HepG2 (cell line): ENCODE results near the gene ZDHHC8. TPM values are rescaled to one million over a fixed set of nuclear protein-coding genes. Genes with fewer than 3 reads are reported as not detected.

ENCODE experiments used
- ATAC-seq: fragments of 200-7000 bp; cut with Tn5 transposase; 3 replicates; pipeline ENCODE4 v1.9.1; 2020; ENCODE audit warnings: mild to moderate bottlenecking, moderate library complexity
- BruUV-seq: library from RNA; stranded (reverse); fragments of 400-500 nt; replicated peaks from 2 replicates; lab custom pipeline; 2021; lab: Mats Ljungman, UMichigan
- CTCF ChIA-PET: fragments of 300-600 bp; formaldehyde crosslinking; extraction: SDS; loops from one replicate; lab custom pipeline; 2021; ENCODE audit warnings: low total read pairs, inconsistent platforms, low intra/inter-chr PET ratio; lab: Yijun Ruan, JAX
- POLR2A ChIA-PET: fragments of 350-600 bp; sonication (Branson Sonifier 250); formaldehyde crosslinking; loops from one replicate; lab custom pipeline; 2020; ENCODE audit warnings: antibody characterized with exemption, inconsistent platforms; lab: Yijun Ruan, JAX
- DNase-seq: peaks from one replicate; pipeline ENCODE4 v3.0.0-alpha.2; 2015; ENCODE audit warnings: low spot score
- FAIRE-seq: peaks from 3 replicates; lab custom pipeline; 2011; peaks lifted over from hg19 to GRCh38; lab: Jason Lieb, UNC
- H2AFZ ChIP-seq: one replicate; pipeline ENCODE4 v1.6.1; 2011; ENCODE audit warnings: low read length, inconsistent platforms
- H3K27ac ChIP-seq: fragments of 300-600 bp; 3 replicates; pipeline ENCODE4 v1.8.0; 2011; ENCODE audit warnings: mixed run types, mild to moderate bottlenecking, mixed read lengths, low read length, inconsistent platforms; ENCODE audit not compliant: insufficient read depth; ENCODE audit errors: extremely low read length
- H3K27me3 ChIP-seq, 2 experiments: fragments of 200-600 bp in 1 of 2; 2 replicates in 1 of 2; 3 replicates in 1 of 2; pipeline versions ENCODE4 v1.6.0 to v1.8.0; 2011; ENCODE audit warnings: low read length in 2 of 2, mild to moderate bottlenecking in 2 of 2, moderate library complexity in 2 of 2, inconsistent platforms in 1 of 2; ENCODE audit not compliant: insufficient read depth in 2 of 2, control insufficient read depth in 1 of 2
- H3K36me3 ChIP-seq, 2 experiments: fragments of 200-600 bp in 1 of 2; replicated peaks in 1 of 2; 2 replicates in 1 of 2; 3 replicates in 1 of 2; pipeline versions ENCODE4 v1.5.1 to v1.8.0; 2011; ENCODE audit warnings: low read length in 2 of 2, inconsistent platforms in 1 of 2; ENCODE audit not compliant: insufficient read depth in 2 of 2, control insufficient read depth in 1 of 2
- H3K4me1 ChIP-seq: 2 replicates; pipeline ENCODE4 v1.5.1; 2012; ENCODE audit warnings: low read length, inconsistent platforms; ENCODE audit not compliant: insufficient read depth
- H3K4me2 ChIP-seq: 2 replicates; pipeline ENCODE4 v1.6.0; 2011; ENCODE audit warnings: low read depth, low read length, inconsistent platforms
- H3K4me3 ChIP-seq, 3 experiments: fragments of 200-600 bp in 1 of 3; sonication (generic), shearing (Covaris generic) in 1 of 3; replicated peaks in 1 of 3; 2 replicates each; pipeline ENCODE4 v1.5.1; 2011 to 2016; ENCODE audit warnings: low read length in 3 of 3, inconsistent platforms in 2 of 3, low read depth in 2 of 3, mild to moderate bottlenecking in 2 of 3, control low read depth in 1 of 3, mixed read lengths in 1 of 3; ENCODE audit not compliant: insufficient read depth in 1 of 3
- H3K79me2 ChIP-seq: one replicate; pipeline ENCODE4 v1.6.1; 2011; ENCODE audit warnings: low read length, inconsistent platforms; ENCODE audit not compliant: insufficient read depth
- H3K9ac ChIP-seq: 2 replicates; pipeline ENCODE4 v1.6.0; 2011; ENCODE audit warnings: mild to moderate bottlenecking, low read depth, low read length, inconsistent platforms; ENCODE audit not compliant: insufficient read depth
- H3K9me3 ChIP-seq: 2 replicates; pipeline ENCODE4 v1.5.1; 2012; ENCODE audit warnings: mild to moderate bottlenecking, low read length
- H4K20me1 ChIP-seq: 2 replicates; pipeline ENCODE4 v1.6.0; 2011; ENCODE audit warnings: inconsistent platforms, mild to moderate bottlenecking, low read length, moderate library complexity; ENCODE audit not compliant: insufficient read depth
- ARHGAP35 ChIP-seq: sonication (generic); formaldehyde crosslinking; IDR thresholded peaks from 2 replicates; pipeline ENCODE4 v1.9.0; 2022; ENCODE audit warnings: mild to moderate bottlenecking, inconsistent platforms, moderate library complexity, missing genetic modification reagents, borderline replicate concordance
- MAFK ChIP-seq, 2 experiments: IDR thresholded peaks in 1 of 2; conservative IDR thresholded peaks in 1 of 2; 2 replicates each; pipeline ENCODE4 v1.6.1; 2011; ENCODE audit warnings: improper control_type of control experiment in 2 of 2, low read length in 2 of 2
- MTF2 ChIP-seq: sonication (generic); formaldehyde crosslinking; IDR thresholded peaks from 2 replicates; pipeline ENCODE4 v1.5.0; 2020; ENCODE audit warnings: missing genetic modification reagents, borderline replicate concordance
- ZSCAN31 ChIP-seq: sonication (generic); formaldehyde crosslinking; IDR thresholded peaks from 2 replicates; pipeline ENCODE4 v1.5.0; 2020; ENCODE audit warnings: low read depth, mild to moderate bottlenecking, missing genetic modification reagents
- WGBS: methylation state at CpG from one replicate; pipeline ENCODE4 v1.1.6; 2017; ENCODE audit warnings: low lambda C conversion rate; 5-methylcytosine and 5-hydroxymethylcytosine counted together
- in situ Hi-C: cut with HindIII; loops from 2 replicates; pipeline ENCODE4 v1.10.0; 2017; ENCODE audit warnings: low pct_unique_long_range_greater_than_20kb; ENCODE audit not compliant: extremely low pct_ligation_motif_present
- intact Hi-C: fragments of 100-400 bp; cut with micrococcal nuclease; formaldehyde crosslinking; loops from one replicate; pipeline ENCODE4 v1.10.0; 2022; ENCODE audit not compliant: unreplicated experiment
- polyA plus RNA-seq, 8 experiments: library from polyadenylated mRNA; depleted of rRNA in 3 of 8; stranded (reverse) in 7 of 8; unstranded in 1 of 8; fragments of >200 nt; fragmentation: Illumina TruSeq in 4 of 8; extraction: Trizol in 4 of 8; gene quantifications; 2 replicates each; pipeline versions ENCODE4 v1.2.1 to v1.2.3, GENCODE V29; 2011 to 2016; ENCODE audit warnings: low read depth in 4 of 8, missing spikeins in 1 of 8, mixed read lengths in 1 of 8; ENCODE audit not compliant: insufficient read depth in 1 of 8
- total RNA-seq, 5 experiments: library from RNA; depleted of rRNA; stranded (reverse); fragments of >200 nt; fragmentation: Illumina TruSeq; extraction: Trizol; gene quantifications; 2 replicates each; pipeline ENCODE4 v1.2.3, GENCODE V29; 2016; ENCODE audit warnings: low read depth in 1 of 5
- TF ChIP-seq, protein P1 (sequence below): IDR thresholded peaks from 2 replicates; pipeline ENCODE4 v1.6.1; 2016; ENCODE audit warnings: missing genetic modification reagents, missing compliant biosample characterization
- TF ChIP-seq, protein P2 (sequence below): sonication (generic); formaldehyde crosslinking; IDR thresholded peaks from 2 replicates; pipeline ENCODE4 v1.4.0; 2020; ENCODE audit warnings: mild to moderate bottlenecking, missing genetic modification reagents
- TF ChIP-seq, protein P3 (sequence below): IDR thresholded peaks from 2 replicates; pipeline ENCODE4 v1.6.1; 2016; ENCODE audit warnings: control low read depth

ZDHHC8 gene
- total and polyA plus RNA-seq, 2 of the 13 experiments (the other 11 are each of a cell fraction or from before 2014, with no cell fraction given), result 7.5 to 21.3 TPM

DNA sequence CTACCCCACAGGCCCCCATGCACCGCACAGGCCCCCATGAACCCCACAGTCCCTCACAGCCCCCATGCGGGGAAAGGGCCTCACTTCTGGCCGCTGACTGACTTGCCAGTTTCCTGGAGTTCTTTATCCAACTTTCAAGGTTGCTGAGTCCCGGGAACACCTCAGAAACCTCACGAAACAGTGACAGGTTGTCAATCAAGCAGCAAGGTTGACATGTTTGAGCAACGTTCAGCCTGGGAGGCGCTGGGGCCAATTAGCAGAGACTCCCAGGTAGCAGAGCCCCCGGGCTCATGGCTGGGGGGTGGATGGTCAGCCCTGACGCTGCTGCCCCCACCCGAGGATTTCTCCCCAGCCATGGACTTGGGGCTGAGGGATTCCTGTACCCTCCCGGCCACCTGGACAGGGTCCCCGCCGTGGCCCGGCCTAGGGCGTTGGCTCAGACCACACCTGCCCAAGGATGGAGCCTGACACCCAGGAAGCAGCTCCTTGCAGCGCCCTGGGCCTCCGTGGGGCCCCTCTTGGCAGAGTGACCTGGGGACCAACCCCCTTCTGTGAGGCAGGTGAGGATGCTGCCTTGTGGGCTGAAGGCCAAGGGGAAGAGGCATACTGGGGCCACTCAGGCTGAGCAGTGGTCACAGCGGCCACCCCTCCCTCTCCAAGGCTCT, 53.0 kb downstream of the ZDHHC8 start:
- H3K9ac ChIP-seq, result no peak overlapping the region
- peaks cover 18 to 51% of the 10 kb centered on the region in 2 experiments; a peak in 4 of 5 replicates for H3K27me3 ChIP-seq
- no peak overlapping the region for H3K4me3 ChIP-seq
- FAIRE-seq, result no peak
- DNase-seq, result no peak
- no TSS peak for BruUV-seq
- no peak overlapping the region for H3K4me2 ChIP-seq
- H3K27ac ChIP-seq, result no peak overlapping the region
- no peaks in the 10 kb centered on the region for H3K4me1 ChIP-seq
- TF ChIP-seq MAFK (conservative IDR thresholded peaks at IDR 0.05 in 1 of 2, IDR thresholded peaks at IDR 0.05 in 1 of 2; ENCODE audit: low read length in 2 of 2), result no peak
- TF ChIP-seq, protein P1, sequence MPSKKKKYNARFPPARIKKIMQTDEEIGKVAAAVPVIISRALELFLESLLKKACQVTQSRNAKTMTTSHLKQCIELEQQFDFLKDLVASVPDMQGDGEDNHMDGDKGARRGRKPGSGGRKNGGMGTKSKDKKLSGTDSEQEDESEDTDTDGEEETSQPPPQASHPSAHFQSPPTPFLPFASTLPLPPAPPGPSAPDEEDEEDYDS (CRISPR knock-in tag), result no peak
- TF ChIP-seq ZSCAN31, result no peak
- TF ChIP-seq, protein P2, sequence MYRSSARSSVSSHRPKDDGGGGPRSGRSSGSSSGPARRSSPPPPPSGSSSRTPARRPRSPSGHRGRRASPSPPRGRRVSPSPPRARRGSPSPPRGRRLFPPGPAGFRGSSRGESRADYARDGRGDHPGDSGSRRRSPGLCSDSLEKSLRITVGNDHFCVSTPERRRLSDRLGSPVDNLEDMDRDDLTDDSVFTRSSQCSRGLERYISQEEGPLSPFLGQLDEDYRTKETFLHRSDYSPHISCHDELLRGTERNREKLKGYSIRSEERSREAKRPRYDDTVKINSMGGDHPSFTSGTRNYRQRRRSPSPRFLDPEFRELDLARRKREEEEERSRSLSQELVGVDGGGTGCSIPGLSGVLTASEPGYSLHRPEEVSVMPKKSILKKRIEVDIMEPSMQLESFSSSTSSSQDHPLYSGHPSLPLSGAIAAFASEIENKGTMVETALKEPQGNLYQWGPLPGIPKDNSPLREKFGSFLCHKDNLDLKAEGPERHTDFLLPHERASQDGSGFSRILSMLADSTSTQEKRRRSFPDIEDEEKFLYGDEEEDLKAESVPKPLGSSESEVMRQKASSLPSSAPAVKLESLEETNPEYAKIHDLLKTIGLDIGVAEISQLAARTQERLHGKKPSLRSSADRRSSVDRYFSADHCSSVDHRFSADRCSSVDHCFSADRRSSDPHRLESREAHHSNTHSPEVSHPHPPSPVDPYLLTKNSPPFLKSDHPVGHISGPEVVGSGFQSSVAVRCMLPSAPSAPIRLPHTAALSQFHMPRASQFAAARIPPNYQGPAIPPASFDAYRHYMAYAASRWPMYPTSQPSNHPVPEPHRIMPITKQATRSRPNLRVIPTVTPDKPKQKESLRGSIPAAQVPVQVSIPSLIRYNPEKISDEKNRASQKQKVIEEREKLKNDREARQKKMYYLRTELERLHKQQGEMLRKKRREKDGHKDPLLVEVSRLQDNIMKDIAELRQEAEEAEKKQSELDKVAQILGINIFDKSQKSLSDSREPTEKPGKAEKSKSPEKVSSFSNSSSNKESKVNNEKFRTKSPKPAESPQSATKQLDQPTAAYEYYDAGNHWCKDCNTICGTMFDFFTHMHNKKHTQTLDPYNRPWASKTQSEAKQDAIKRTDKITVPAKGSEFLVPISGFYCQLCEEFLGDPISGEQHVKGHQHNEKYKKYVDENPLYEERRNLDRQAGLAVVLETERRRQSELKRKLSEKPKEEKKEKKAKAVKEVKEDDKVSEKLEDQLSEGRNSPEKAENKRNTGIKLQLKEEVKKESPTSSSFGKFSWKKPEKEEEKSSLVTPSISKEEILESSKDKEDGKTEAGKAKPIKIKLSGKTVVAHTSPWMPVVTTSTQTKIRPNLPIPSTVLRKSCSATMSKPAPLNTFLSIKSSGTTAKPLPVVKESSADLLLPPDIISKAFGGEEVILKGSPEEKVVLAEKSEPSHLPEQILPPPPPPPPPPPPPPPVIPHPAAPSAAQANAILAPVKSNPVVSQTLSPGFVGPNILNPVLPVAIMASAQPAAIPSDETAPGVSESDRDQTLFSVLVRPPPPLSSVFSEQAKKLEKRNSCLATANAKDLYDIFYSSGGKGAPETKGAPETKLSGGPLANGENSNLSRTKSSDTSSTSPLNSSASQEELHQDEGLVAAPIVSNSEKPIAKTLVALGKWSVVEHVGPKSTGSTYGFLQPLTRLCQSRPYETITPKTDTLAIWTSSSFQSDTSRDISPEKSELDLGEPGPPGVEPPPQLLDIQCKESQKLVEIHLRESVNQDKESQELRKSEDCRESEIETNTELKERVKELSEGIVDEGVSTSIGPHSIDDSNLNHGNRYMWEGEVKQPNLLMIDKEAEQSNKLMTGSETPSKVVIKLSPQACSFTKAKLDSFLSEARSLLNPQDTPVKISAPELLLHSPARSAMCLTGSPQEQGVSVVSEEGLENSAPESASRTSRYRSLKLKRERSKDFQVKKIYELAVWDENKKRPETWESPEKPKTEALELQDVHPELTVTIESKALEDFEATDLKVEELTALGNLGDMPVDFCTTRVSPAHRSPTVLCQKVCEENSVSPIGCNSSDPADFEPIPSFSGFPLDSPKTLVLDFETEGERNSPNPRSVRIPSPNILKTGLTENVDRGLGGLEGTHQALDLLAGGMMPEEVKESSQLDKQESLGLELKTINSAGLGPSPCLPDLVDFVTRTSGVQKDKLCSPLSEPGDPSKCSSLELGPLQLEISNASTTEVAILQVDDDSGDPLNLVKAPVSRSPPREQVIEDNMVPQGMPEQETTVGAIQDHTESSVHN (CRISPR knock-in tag), result no peak
- TF ChIP-seq ARHGAP35, result no peak
- TF ChIP-seq, protein P3, sequence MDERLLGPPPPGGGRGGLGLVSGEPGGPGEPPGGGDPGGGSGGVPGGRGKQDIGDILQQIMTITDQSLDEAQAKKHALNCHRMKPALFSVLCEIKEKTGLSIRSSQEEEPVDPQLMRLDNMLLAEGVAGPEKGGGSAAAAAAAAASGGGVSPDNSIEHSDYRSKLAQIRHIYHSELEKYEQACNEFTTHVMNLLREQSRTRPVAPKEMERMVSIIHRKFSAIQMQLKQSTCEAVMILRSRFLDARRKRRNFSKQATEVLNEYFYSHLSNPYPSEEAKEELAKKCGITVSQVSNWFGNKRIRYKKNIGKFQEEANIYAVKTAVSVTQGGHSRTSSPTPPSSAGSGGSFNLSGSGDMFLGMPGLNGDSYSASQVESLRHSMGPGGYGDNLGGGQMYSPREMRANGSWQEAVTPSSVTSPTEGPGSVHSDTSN, result no peak
- TF ChIP-seq MTF2 (CRISPR knock-in tag), result no peak
- TF ChIP-seq, all 625 proteins: peak for 0
- 7% methylated on average over 3 of the region's 18 CpGs for WGBS
- CTCF ChIA-PET, result no interaction called here
- in situ Hi-C loops, result no loop called here
- Histone ChIP-seq H2AFZ (no peak overlapping the region), H3K36me3 (no peaks in the 10 kb centered on the region), H3K79me2 (no peaks in the 10 kb centered on the region), H3K9me3 (no peaks in the 10 kb centered on the region), H4K20me1 (0 out of 2 replicates have a peak, but pooled peaks cover 3% of the 10 kb centered on the region)
- POLR2A ChIA-PET, result no interaction called here
- no peak for ATAC-seq
- intact Hi-C loops, result no loop called here
